GM18502 (cell line): ENCODE results near the gene SLC25A21.
"Not testable (repeated sequence)": the region's sequence is repeated elsewhere in the genome, so short reads cannot be mapped to it uniquely, and the experiment has no call there.

ENCODE experiments used
- ATAC-seq: cut with Tn5 transposase; IDR thresholded peaks from one replicate; pipeline ENCODE4 v1.9.1; 2021; ENCODE audit warnings: mild to moderate bottlenecking; ENCODE audit not compliant: unreplicated experiment, poor library complexity

SLC25A21 gene

GRCh38 chr14:37114002-37114401 lies 58.4 kb downstream of the SLC25A21 start:
- ATAC-seq: no peak

- ATAC-seq: no peak
Measured at GRCh38 chr14:37098132-37098531, 74.3 kb downstream of the SLC25A21 start.

DNA sequence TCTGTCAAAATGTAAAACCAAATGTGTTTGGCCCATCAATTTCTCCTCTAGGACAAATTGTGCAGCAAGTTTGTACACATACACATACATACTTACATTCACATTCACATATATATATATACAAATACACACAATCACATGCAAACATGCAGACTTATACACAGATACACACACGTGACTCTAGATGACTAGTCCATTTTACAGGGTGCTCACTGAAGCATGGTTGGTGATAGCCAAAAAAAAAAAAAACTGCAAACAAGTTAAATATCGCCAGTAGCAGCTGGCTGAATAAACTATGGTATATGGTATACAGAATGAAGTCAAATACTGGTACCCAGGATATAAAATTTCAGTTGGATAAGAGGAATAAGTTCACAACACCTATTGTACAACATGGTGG lies 77.9 kb downstream of the SLC25A21 start:
- no peak for ATAC-seq

DNA sequence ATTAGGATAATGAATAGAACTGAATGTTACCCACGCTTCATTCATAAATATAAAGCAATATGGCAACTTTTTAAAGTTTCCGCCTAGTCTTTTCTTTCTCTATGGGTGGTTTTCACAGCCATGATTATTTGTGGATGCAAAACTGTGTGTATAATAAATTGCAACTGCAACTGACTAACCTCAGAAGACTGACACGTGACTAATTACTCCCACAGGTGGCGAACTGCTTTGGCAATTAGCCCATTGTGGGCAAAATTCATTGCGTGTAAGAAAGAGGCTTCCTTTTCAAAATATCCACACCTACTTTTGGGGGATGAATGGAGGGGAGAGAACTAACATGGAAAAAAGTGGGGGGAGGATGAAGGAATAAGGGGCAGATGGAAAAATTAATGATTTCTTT lies 79.0 kb downstream of the SLC25A21 start:
- no peak for ATAC-seq

DNA sequence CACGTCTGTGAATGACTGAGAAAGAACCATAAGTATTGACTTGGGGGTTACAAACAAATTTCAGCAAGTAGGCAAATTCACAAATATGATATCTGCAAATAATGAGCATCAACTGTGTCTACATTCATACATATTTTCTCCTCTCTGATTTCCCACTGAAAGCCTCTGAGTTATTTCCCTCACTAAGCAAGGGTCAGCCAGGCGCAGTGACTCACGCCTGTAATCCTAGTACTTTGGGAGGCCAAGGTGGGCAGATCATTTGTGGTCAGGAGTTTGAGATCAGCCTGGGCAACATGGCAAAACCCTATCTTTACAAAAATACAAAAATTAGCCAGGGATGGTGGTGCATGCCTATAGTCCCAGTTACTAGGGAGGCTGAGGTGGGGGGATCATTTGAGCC lies 80.8 kb downstream of the SLC25A21 start:
- no peak for ATAC-seq

GRCh38 chr14:37090026-37090425 lies 82.4 kb downstream of the SLC25A21 start:
- ATAC-seq: no peak

DNA sequence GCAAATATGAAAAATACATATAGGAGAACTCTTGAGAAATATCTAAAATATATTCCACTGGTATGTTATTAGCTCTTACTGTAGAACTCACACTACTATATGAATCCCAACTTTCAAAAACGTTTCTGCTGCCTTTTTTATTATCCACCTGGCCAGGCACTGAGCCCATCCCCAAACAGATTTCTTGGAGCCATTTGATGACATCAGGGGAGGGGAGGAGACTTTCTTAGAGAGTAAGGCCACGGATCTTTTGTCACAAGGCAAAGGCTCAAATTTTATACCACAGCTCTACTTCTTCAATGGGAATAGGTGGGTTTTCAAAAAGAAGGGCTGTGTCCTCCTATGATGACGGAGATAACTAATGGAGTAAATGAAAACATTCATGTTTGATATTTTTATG lies 83.0 kb downstream of the SLC25A21 start:
- ATAC-seq: no peak

DNA sequence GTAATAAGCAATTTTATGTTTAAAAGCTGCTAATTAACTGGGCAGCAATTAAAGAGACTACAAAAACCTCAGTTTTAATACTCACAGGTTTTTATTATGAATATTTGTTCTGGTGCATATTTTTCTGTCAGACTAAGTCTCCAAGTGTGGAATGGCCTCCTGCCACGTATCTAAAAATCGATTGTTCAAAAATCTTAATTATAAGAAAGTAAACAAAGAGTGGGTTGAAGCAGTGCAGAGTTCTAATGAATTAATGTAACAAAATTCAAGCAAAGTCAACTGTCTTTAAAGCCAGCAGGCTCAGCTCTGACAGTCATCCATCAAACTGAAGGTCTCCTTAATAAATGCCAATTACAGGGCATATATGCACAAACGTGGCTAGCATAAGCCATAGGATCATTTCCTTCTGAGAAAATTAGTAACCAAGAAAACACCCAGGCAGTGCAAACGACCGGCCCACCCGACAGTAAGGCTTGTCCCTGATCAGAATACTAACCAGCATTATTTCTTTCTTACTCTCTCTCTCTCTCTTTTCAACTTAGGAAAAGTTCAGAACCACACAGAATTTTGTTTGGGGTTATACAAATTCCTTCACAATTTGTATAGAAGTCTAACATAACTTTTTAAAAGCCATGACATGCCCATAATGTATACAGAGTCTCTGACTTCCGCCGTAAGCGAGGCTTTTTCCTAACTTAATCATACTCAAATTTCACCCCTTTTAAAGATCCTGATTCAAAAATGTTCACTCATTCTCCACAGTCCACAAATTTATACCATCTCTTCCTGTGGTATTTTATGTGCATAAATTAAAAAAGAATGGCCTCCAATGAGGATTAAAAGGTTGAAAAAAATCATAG lies 83.8 kb downstream of the SLC25A21 start:
- ATAC-seq: no peak

DNA sequence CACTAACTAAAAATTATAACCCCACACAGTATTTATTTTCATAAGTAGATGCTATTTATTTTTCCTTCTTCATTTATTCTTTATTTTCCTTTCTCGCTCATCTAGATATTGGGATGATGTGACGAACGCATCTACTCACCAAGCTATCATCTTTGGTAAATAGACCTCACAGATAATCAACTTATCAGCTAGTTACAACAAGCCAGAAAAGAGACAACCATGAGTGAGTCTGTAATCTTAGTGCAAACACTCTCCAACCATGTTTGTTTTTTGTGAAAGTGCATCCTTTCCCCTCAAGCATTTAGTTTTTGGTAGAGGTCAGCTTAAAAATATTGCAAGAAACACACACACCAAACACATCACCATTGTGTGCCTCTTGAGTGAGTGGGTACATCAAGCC lies 84.9 kb downstream of the SLC25A21 start:
- no peak for ATAC-seq

DNA sequence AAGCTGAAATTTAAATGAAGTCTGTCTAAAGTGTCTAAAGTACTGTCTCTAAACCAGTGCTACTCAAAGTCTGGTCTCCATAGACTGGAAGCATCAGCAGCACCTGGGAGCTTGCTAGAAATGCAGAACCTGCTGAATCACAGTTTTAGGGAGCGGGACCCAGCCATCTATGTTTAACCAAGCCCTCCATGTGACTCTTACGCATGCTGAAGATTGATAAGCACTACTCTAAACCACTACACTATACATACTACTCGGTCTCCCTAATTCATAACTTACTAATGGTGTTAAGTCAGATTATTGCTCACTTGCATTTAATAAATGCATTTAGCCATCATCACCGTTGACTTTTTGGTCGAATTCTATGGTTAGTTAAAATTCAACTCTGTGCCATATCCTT lies 88.8 kb downstream of the SLC25A21 start:
- no peak for ATAC-seq

- ATAC-seq: no peak
Measured at GRCh38 chr14:37082449-37082848, 90.0 kb downstream of the SLC25A21 start.

GRCh38 chr14:37081856-37082255 lies 90.5 kb downstream of the SLC25A21 start:
- ATAC-seq: no peak

DNA sequence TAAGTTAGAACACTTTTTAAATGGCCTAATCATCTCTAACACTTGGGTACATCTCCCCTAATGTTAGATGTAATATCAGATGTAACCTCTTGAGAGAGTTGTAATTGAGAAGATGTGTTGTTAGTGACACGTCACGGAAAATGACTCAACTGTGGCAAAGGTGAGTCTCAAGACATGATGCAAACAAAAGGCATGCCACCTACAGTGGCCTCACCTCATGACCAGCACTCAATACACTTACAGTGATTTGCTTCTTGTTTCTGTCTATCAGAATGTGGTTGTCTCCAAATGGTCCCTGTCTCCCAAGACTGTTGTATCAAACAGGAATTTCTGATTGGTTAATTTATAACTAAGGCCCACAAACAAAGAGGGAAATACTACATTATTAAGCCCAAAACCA lies 91.2 kb downstream of the SLC25A21 start:
- no peak for ATAC-seq

DNA sequence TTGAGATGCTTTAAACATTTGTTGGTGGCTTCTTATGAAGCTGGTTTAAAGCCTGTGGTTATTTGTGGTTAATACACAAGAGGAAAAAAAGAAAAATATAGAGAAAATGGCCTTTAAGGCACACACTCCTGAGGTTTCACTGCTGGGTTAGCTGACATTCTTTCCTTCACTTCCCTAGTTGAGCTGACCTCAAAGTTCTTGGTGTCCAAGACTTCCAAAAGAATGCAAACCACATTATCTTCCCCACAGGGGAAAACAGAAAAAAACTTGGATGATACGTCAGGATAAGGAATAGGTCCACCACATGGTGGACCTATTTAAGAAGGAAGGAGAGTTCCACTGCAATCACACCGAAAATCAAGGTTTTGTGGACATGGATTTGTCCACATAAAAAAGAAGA lies 94.3 kb downstream of the SLC25A21 start:
- ATAC-seq: no peak

- ATAC-seq: not testable (repeated sequence)
Measured at GRCh38 chr14:37074320-37074719, 98.1 kb downstream of the SLC25A21 start.

DNA sequence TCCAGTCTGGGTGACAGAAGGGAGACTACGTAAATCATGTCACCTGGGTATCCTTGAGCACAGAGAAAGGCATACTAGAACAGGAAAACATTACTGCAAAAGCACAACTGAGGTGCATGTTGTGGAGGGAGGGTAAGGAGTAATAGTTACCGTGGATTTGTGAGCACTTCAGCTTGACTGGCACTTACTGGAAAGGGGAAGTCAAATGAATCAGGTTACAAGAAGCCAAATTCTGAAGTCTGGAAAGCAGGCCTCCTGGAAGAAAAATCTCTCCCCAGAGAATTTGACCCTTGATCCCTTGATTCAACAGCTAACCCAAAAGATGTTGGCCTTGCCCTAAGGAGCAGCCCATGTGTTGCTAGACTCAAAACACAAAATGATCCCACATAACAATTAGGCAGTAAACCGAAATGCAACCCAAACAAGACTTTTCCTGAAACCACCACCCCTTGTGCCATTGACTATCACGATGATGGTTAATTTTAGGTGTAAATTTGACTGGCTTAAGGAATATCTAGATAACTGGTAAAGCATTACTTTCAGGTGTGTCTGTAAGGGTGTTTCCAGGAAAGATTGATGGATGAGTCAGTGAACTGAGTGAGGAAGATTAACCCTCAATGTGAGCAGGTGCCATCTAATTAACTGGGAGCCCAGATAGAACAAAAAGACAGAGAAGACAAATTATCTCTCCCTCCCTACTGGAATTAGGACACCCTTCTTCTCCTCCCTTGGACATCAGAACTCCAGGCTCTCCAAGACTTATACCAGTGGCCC lies 108.8 kb downstream of the SLC25A21 start:
- no peak for ATAC-seq

- no peak for ATAC-seq
Measured at GRCh38 chr14:37062191-37062803, 110.1 kb downstream of the SLC25A21 start.

GRCh38 chr14:37061697-37062096 lies 110.7 kb downstream of the SLC25A21 start:
- ATAC-seq: no peak

GRCh38 chr14:37060496-37061260 lies 111.7 kb downstream of the SLC25A21 start:
- no peak for ATAC-seq

- ATAC-seq: no peak
Measured at GRCh38 chr14:37057776-37058175, 114.6 kb downstream of the SLC25A21 start.
